Osteocyte (in vitro differentiated cells): ENCODE data around the gene UNG. TPM values are rescaled to one million over a fixed set of nuclear protein-coding genes. Genes with fewer than 3 reads are reported as not detected.

Experiments
- DNase-seq: peaks from one replicate; pipeline ENCODE4 v3.0.0; 2021; ENCODE audit warnings: mixed read lengths; ENCODE audit not compliant: unreplicated experiment; ENCODE audit errors: extremely low spot score
- H3K27ac Mint-ChIP-seq: one replicate; pipeline ENCODE4 v1.8.0; 2021; ENCODE audit warnings: mild to moderate bottlenecking, mixed read lengths; ENCODE audit not compliant: unreplicated experiment
- H3K27me3 Mint-ChIP-seq: one replicate; pipeline ENCODE4 v1.8.0; 2021; ENCODE audit warnings: mixed read lengths; ENCODE audit not compliant: unreplicated experiment
- H3K36me3 Mint-ChIP-seq: one replicate; pipeline ENCODE4 v1.8.0; 2021; ENCODE audit warnings: mixed read lengths; ENCODE audit not compliant: unreplicated experiment
- H3K4me1 Mint-ChIP-seq: one replicate; pipeline ENCODE4 v1.8.0; 2021; ENCODE audit warnings: mixed read lengths; ENCODE audit not compliant: unreplicated experiment
- H3K4me3 Mint-ChIP-seq: one replicate; pipeline ENCODE4 v1.8.0; 2021; ENCODE audit warnings: mild to moderate bottlenecking, moderate library complexity, mixed read lengths; ENCODE audit not compliant: unreplicated experiment
- H3K9me3 Mint-ChIP-seq: one replicate; pipeline ENCODE4 v1.8.0; 2021; ENCODE audit warnings: mixed read lengths; ENCODE audit not compliant: unreplicated experiment
- CTCF ChIP-seq: fragments of 200-600 bp; sonication (generic); IDR thresholded peaks from 2 replicates; pipeline ENCODE4 v1.5.0; 2021; ENCODE audit warnings: antibody characterized with exemption, mild to moderate bottlenecking, moderate library complexity
- total RNA-seq: library from RNA; stranded (reverse); gene quantifications from 2 replicates; pipeline ENCODE4 v1.2.1, GENCODE V29; 2021

UNG gene
- total RNA-seq, 1 donor from 2014 or later: 18.6 TPM

- TF ChIP-seq CTCF: no peak
- H3K9me3 Mint-ChIP-seq: peaks cover 11% of the 10 kb centered on the region
- no peaks in the 10 kb centered on the region for H3K27me3 Mint-ChIP-seq
- no peak overlapping the region for H3K27ac Mint-ChIP-seq
- peaks cover 58% of the 10 kb centered on the region for H3K36me3 Mint-ChIP-seq
- no peaks in the 10 kb centered on the region for H3K4me1 Mint-ChIP-seq
- DNase-seq: no peak
- H3K4me3 Mint-ChIP-seq: no peak overlapping the region
Measured at GRCh38 chr12:109074866-109075265, 22.5 kb upstream of the UNG start.

DNA sequence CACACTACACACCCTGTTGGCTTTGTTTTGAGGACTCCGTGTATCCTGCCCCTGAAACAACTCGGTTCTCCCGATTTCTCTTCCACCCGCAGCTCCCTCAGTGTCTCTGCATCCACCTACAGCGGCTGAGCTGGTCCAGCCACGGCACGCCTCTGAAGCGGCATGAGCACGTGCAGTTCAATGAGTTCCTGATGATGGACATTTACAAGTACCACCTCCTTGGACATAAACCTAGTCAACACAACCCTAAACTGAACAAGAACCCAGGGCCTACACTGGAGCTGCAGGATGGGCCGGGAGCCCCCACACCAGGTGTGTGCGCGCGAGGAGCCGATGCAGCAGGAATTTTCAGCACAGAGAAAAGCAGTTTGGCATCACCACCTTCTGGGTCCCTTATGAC, 14.6 kb upstream of the UNG start:
- H3K36me3 Mint-ChIP-seq: peaks cover 44% of the 10 kb centered on the region
- TF ChIP-seq CTCF: no peak
- no peak overlapping the region for H3K27ac Mint-ChIP-seq
- no peaks in the 10 kb centered on the region for H3K27me3 Mint-ChIP-seq
- no peaks in the 10 kb centered on the region for H3K4me1 Mint-ChIP-seq
- DNase-seq: no peak
- H3K4me3 Mint-ChIP-seq: no peak overlapping the region
- peaks cover 4% of the 10 kb centered on the region for H3K9me3 Mint-ChIP-seq

GRCh38 chr12:109084425-109084824, 13.0 kb upstream of the UNG start:
- Mint-ChIP-seq H3K4me1 (peaks cover 6% of the 10 kb centered on the region), H3K4me3 (no peak overlapping the region), H3K36me3 (peaks cover 41% of the 10 kb centered on the region), H3K27me3 (no peaks in the 10 kb centered on the region), H3K9me3 (no peaks in the 10 kb centered on the region), H3K27ac (no peak overlapping the region)
- TF ChIP-seq CTCF: no peak
- DNase-seq: peak; percentile 17

- no peak for TF ChIP-seq CTCF
- peaks cover 6% of the 10 kb centered on the region for H3K4me1 Mint-ChIP-seq
- H3K4me3 Mint-ChIP-seq: no peak overlapping the region
- DNase-seq: peak; percentile 73
- no peaks in the 10 kb centered on the region for H3K9me3 Mint-ChIP-seq
- H3K27me3 Mint-ChIP-seq: no peaks in the 10 kb centered on the region
- peaks cover 34% of the 10 kb centered on the region for H3K36me3 Mint-ChIP-seq
- H3K27ac Mint-ChIP-seq: no peak overlapping the region
Measured at GRCh38 chr12:109085590-109085989, 11.8 kb upstream of the UNG start.

DNA sequence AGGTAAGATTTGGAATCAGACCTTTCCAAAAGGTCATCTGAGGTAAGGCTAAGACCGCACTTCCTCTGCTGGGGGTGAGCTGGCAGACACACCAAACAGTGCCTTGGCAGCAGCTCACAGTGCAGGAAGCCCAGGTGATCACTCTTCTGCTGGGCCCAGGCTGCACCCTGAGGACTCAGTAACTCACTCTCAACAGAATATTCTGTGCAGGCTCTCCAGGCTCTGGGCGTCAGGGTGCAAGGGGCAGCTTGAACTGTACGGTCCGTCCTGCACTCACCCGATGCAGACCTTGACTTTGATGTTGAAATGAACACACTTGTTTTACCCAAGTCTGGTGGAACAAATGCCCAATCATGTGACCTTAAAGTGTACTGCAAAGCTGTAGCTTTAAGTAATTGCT, 10.1 kb upstream of the UNG start:
- Mint-ChIP-seq H3K4me1 (peaks cover 16% of the 10 kb centered on the region), H3K9me3 (no peaks in the 10 kb centered on the region), H3K27ac (no peak overlapping the region), H3K36me3 (peaks cover 30% of the 10 kb centered on the region), H3K4me3 (no peak overlapping the region), H3K27me3 (no peaks in the 10 kb centered on the region)
- peak; percentile 54 for DNase-seq
- no peak for TF ChIP-seq CTCF
